Adrenal gland (tissue), 5 donors: ENCODE data around the gene MCOLN2.

ENCODE experiments used
- POLR2A ChIP-seq, 2 donors: fragments of 450-650 bp; IDR thresholded peaks; one replicate each; pipeline ENCODE4 v1.6.1; 2017; ENCODE audit warnings: antibody characterized with exemption in 2 of 2, mild to moderate bottlenecking in 2 of 2, moderate library complexity in 1 of 2
- TF ChIP-seq, protein P1 (sequence below), 6 experiments: fragments of 450-650 bp in 4 of 6; fragments of 200-600 bp in 2 of 6; sonication (generic) in 1 of 6; IDR thresholded peaks; 1 replicate in 5 of 6; 2 replicates in 1 of 6; pipeline versions ENCODE4 v1.5.1 to v1.8.0; 2016 to 2021; ENCODE audit warnings: antibody characterized with exemption in 6 of 6, mild to moderate bottlenecking in 2 of 6, moderate library complexity in 1 of 6
- donor health status: DM: no; HTN: no; CAD: no.

DNA sequence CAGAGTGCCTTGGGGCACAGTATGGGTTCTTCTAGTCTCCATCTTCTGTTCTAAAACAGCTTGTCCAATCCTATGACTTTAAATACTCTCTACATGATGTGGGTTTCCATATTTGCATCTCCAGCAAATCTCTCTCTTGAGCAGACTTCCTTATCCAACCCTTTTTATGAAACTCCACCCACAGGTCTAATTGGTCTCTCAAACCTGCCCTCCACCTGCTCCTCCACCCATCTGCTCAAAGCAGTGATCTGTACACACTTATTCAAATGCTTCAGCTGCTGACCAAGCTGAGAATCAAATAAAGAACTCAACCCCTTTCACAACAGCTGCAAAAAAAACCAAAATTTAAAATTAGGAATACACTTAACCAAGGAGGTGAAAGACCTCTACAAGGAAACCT is 11.5 kb downstream of the MCOLN2 start:
- TF ChIP-seq, protein P1, sequence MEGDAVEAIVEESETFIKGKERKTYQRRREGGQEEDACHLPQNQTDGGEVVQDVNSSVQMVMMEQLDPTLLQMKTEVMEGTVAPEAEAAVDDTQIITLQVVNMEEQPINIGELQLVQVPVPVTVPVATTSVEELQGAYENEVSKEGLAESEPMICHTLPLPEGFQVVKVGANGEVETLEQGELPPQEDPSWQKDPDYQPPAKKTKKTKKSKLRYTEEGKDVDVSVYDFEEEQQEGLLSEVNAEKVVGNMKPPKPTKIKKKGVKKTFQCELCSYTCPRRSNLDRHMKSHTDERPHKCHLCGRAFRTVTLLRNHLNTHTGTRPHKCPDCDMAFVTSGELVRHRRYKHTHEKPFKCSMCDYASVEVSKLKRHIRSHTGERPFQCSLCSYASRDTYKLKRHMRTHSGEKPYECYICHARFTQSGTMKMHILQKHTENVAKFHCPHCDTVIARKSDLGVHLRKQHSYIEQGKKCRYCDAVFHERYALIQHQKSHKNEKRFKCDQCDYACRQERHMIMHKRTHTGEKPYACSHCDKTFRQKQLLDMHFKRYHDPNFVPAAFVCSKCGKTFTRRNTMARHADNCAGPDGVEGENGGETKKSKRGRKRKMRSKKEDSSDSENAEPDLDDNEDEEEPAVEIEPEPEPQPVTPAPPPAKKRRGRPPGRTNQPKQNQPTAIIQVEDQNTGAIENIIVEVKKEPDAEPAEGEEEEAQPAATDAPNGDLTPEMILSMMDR (IDR thresholded peaks at IDR 0.05) = no peak
- TF ChIP-seq POLR2A (IDR thresholded peaks at IDR 0.05) = no peak
